PC-3 (cell line): ENCODE data around the gene POLR2B. TPM values are rescaled to one million over a fixed set of nuclear protein-coding genes. Genes with fewer than 3 reads are reported as not detected.
A peak's percentile ranks its signal among the peaks of the same experiment; 100 is the strongest.

ENCODE experiments used
- ATAC-seq: fragments of 200-7000 bp; cut with Tn5 transposase; 2 replicates; pipeline ENCODE4 v1.9.1; 2020; ENCODE audit warnings: mild to moderate bottlenecking, moderate library complexity
- BruUV-seq: library from RNA; stranded (reverse); fragments of 400-500 nt; replicated peaks from 2 replicates; lab custom pipeline; 2021; lab: Mats Ljungman, UMichigan
- CTCF ChIA-PET: fragments of 300-600 bp; sonication (Branson Sonifier 250); formaldehyde crosslinking; loops from one replicate; lab custom pipeline; 2022; ENCODE audit warnings: antibody characterized with exemption; lab: Charles Lee
- POLR2A ChIA-PET: fragments of 300-600 bp; sonication (Branson Sonifier 250); formaldehyde crosslinking; loops from one replicate; lab custom pipeline; 2022; ENCODE audit warnings: antibody characterized with exemption; ENCODE audit not compliant: unreplicated experiment; lab: Charles Lee
- DNase-seq: peaks from one replicate; pipeline ENCODE4 v3.0.0-alpha.2; 2015
- H2AFZ ChIP-seq: fragments of 300-600 bp; sonication (generic); 2 replicates; pipeline ENCODE4 v1.6.0; 2016; ENCODE audit warnings: antibody characterized with exemption, low read length
- H3F3A ChIP-seq: fragments of 300-600 bp; sonication (generic); one replicate; pipeline ENCODE4 v1.6.0; 2017; ENCODE audit warnings: antibody characterized with exemption, low read length, control low read depth, mild to moderate bottlenecking; ENCODE audit not compliant: unreplicated experiment
- H3K27ac ChIP-seq: fragments of 300-600 bp; sonication (generic); 2 replicates; pipeline ENCODE4 v1.5.1; 2016; ENCODE audit warnings: mild to moderate bottlenecking, low read length
- H3K27me3 ChIP-seq: fragments of 300-600 bp; sonication (generic); 2 replicates; pipeline ENCODE4 v1.6.1; 2016; ENCODE audit warnings: low read length, mixed read lengths
- H3K36me3 ChIP-seq: fragments of 300-600 bp; sonication (generic); 2 replicates; pipeline ENCODE4 v1.6.1; 2016; ENCODE audit warnings: low read depth, mixed run types, low read length, mixed read lengths
- H3K4me1 ChIP-seq: fragments of 300-600 bp; sonication (generic); 2 replicates; pipeline ENCODE4 v1.5.1; 2016; ENCODE audit warnings: low read length; ENCODE audit not compliant: insufficient read depth
- H3K4me2 ChIP-seq: fragments of 300-600 bp; sonication (generic); 2 replicates; pipeline ENCODE4 v1.6.0; 2016; ENCODE audit warnings: low read length
- H3K4me3 ChIP-seq: fragments of 300-600 bp; sonication (generic); 2 replicates; pipeline ENCODE4 v1.5.1; 2016; ENCODE audit warnings: mild to moderate bottlenecking, low read length, mixed read lengths
- H3K79me2 ChIP-seq: fragments of 300-600 bp; sonication (generic); 2 replicates; pipeline ENCODE4 v1.6.1; 2017; ENCODE audit warnings: low read length, mixed read lengths
- H3K9ac ChIP-seq: fragments of 300-600 bp; sonication (generic); 2 replicates; pipeline ENCODE4 v1.6.0; 2016; ENCODE audit warnings: mild to moderate bottlenecking, low read length
- H3K9me2 ChIP-seq: fragments of 300-600 bp; sonication (generic); replicated peaks from 2 replicates; pipeline ENCODE4 v1.6.1; 2016; ENCODE audit warnings: mixed run types, low read length, mixed read lengths
- H3K9me3 ChIP-seq: fragments of 300-600 bp; sonication (generic); 2 replicates; pipeline ENCODE4 v1.6.1; 2016; ENCODE audit warnings: low read length, mixed read lengths
- H4K20me1 ChIP-seq: fragments of 300-600 bp; sonication (generic); 2 replicates; pipeline ENCODE4 v1.6.1; 2016; ENCODE audit warnings: low read length, mixed read lengths
- EZH2 ChIP-seq: fragments of 300-600 bp; sonication (generic); IDR thresholded peaks from one replicate; pipeline ENCODE4 v1.6.1; 2017; ENCODE audit warnings: antibody characterized with exemption, mild to moderate bottlenecking, low read length; ENCODE audit not compliant: unreplicated experiment
- EZH2phosphoT487 ChIP-seq: fragments of 300-600 bp; sonication (generic); IDR thresholded peaks from 2 replicates; pipeline ENCODE4 v1.6.1; 2018; ENCODE audit warnings: mild to moderate bottlenecking, antibody characterized with exemption, low read length, borderline replicate concordance
- intact Hi-C: fragments of 100-400 bp; cut with micrococcal nuclease; formaldehyde crosslinking; loops from 2 replicates; pipeline ENCODE4 v1.9.0; 2023
- total RNA-seq: library from RNA; depleted of rRNA; stranded (reverse); fragments of >200 nt; gene quantifications from 2 replicates; pipeline ENCODE4 v1.2.3, GENCODE V29; 2014
- TF ChIP-seq, protein P1 (sequence below): fragments of 300-600 bp; sonication (generic); conservative IDR thresholded peaks from 2 replicates; pipeline ENCODE4 v1.5.1; 2017; ENCODE audit warnings: antibody characterized with exemption, low read depth, mild to moderate bottlenecking, low read length

Gene POLR2B
- total RNA-seq, 1 experiment from 2014 or later, result 190 TPM

DNA sequence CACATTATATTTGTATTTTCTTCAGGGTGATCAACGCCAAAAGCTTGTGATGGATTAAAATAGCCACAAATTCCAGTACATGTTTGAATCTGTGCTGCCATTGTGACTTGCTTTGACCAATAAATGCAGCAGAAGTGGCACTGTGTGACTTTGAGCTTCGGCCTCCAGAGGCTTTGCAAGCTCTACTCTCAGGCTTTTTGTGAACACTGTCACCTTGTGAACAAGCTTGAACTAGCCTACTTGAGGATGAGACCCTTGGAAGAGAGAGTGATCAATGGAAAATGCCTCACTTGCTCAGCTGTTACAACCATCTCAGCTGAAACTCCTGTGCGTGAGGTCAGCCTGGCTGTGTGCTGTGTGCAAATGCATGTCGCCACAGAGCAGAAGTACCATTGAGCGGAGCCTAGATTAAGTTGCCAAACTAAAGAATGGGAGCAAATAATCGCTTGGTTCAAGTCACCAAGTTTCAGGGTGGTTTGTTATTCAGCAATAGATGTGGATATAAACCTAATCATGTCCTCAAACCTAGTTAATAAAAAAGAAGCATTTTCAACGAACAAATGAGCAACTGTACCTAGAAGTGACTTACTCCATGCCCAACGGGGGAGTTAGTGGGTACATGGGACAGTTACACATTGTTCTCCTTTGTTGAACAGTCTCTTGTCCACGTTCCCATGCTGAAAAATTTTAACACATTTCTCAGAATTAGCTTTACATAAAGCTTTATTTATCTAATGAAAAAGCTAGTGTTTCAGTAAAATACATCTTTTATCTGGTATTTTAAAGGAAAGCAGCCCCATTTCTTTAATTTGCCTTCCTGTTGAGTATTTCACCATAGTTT is 24.8 kb upstream of the POLR2B start:
- TF ChIP-seq, protein P1, sequence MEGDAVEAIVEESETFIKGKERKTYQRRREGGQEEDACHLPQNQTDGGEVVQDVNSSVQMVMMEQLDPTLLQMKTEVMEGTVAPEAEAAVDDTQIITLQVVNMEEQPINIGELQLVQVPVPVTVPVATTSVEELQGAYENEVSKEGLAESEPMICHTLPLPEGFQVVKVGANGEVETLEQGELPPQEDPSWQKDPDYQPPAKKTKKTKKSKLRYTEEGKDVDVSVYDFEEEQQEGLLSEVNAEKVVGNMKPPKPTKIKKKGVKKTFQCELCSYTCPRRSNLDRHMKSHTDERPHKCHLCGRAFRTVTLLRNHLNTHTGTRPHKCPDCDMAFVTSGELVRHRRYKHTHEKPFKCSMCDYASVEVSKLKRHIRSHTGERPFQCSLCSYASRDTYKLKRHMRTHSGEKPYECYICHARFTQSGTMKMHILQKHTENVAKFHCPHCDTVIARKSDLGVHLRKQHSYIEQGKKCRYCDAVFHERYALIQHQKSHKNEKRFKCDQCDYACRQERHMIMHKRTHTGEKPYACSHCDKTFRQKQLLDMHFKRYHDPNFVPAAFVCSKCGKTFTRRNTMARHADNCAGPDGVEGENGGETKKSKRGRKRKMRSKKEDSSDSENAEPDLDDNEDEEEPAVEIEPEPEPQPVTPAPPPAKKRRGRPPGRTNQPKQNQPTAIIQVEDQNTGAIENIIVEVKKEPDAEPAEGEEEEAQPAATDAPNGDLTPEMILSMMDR, result no peak
- TF ChIP-seq EZH2phosphoT487 (no peak), EZH2 (no peak)
- H3K9me3 ChIP-seq, result no peaks in the 10 kb centered on the region
- no peaks in the 10 kb centered on the region for H3K27me3 ChIP-seq
- ATAC-seq, result no peak
- no peak for DNase-seq
- no peak overlapping the region for H3K27ac ChIP-seq
- H3K9ac ChIP-seq, result no peak overlapping the region
- ChIA-PET CTCF (interaction anchor here (0.7 kb wide), 1 partner anchor 174 kb away, joined by 5 read pairs; no protein-coding TSS in a partner anchor), POLR2A (no interaction called here)
- intact Hi-C loops, result no loop called here
- H3K4me3 ChIP-seq, result no peak overlapping the region
- no peaks in the 10 kb centered on the region for H4K20me1 ChIP-seq
- BruUV-seq, result no TSS peak
- no peaks in the 10 kb centered on the region for H3K36me3 ChIP-seq
- no peak overlapping the region for H3K4me2 ChIP-seq
- H3K4me1 ChIP-seq, result peaks cover 7% of the 10 kb centered on the region; the same call in 1 of the 2 replicates
- H3K9me2 ChIP-seq, result no peaks in the 10 kb centered on the region
- H3K79me2 ChIP-seq, result no peaks in the 10 kb centered on the region
- no peak overlapping the region for H2AFZ ChIP-seq
- no peaks in the 10 kb centered on the region for H3F3A ChIP-seq

DNA sequence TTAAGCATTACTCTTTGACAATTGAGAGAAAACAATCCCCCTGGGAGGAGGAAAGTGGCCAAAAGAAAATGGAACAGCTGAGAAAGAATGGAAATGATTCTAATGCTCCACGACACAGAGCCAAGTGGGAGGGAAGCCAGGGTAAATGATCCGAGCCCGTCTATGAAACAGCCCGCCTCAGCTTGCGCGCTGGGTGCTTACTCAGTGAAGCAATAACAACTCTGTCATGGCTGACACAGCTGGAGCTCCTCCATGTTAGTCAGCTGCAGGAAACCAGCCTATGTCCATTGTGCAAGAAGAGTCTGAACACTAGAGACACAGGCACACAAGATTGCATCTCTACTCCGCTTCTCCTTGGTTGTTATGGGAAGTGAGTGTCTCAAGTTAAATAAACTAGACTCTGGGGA is 20.6 kb upstream of the POLR2B start:
- POLR2A ChIA-PET, result interaction anchor here (0.5 kb wide), 2 partner anchors 21 to 51 kb away, joined by 3 read pairs; partner anchors contain the start of gene POLR2B
- peak; percentile 78 for DNase-seq
- intact Hi-C loops, result loop anchor here (1.0 kb wide), 1 partner anchor 49 kb away; no protein-coding TSS in a partner anchor

More for the DNA sequence above, 20.6 kb upstream of the POLR2B start:
- Histone ChIP-seq H3K4me1 (peaks cover 7% of the 10 kb centered on the region; the same call in 1 of the 2 replicates), H3K27ac (no peak overlapping the region), H3K79me2 (no peaks in the 10 kb centered on the region), H4K20me1 (no peaks in the 10 kb centered on the region), H3K9me2 (no peaks in the 10 kb centered on the region), H3K9ac (no peak overlapping the region), H3K27me3 (no peaks in the 10 kb centered on the region), H3K36me3 (peaks cover 6% of the 10 kb centered on the region), H3K9me3 (no peaks in the 10 kb centered on the region), H3K4me2 (peak overlapping the region; percentile 56), H3K4me3 (peak overlapping the region; percentile 5; the same call in 1 of the 2 replicates), H3F3A (peaks cover 8% of the 10 kb centered on the region), H2AFZ (peak overlapping the region; percentile 66)
- TF ChIP-seq EZH2 (no peak), EZH2phosphoT487 (no peak)
- TF ChIP-seq, protein P1, result no peak
- CTCF ChIA-PET, result no interaction called here
- no TSS peak for BruUV-seq
- ATAC-seq, result peak; percentile 86
